Measurements from ENCODE around the gene TTC33. TPM values are rescaled to one million over a fixed set of nuclear protein-coding genes. Genes with fewer than 3 reads are reported as not detected.
"Not testable (repeated sequence)": the region's sequence is repeated elsewhere in the genome, so short reads cannot be mapped to it uniquely, and the experiment has no call there.

TTC33 gene
- total RNA-seq, 2 donors from 2014 or later, result 10.3 to 22.5 TPM

- Histone ChIP-seq H3K4me1 (ENCODE audit: control insufficient read depth in 1 of 2, low read depth in 2 of 2) (no peaks in the 10 kb centered on the region), H3K27me3 (replicated peaks; ENCODE audit: insufficient read depth) (no peaks in the 10 kb centered on the region), H3K27ac (no peak overlapping the region), H3K9me3 (no peaks in the 10 kb centered on the region), H3K4me3 (no peak overlapping the region), H3K36me3 (no peaks in the 10 kb centered on the region)
- TF ChIP-seq, protein P1, sequence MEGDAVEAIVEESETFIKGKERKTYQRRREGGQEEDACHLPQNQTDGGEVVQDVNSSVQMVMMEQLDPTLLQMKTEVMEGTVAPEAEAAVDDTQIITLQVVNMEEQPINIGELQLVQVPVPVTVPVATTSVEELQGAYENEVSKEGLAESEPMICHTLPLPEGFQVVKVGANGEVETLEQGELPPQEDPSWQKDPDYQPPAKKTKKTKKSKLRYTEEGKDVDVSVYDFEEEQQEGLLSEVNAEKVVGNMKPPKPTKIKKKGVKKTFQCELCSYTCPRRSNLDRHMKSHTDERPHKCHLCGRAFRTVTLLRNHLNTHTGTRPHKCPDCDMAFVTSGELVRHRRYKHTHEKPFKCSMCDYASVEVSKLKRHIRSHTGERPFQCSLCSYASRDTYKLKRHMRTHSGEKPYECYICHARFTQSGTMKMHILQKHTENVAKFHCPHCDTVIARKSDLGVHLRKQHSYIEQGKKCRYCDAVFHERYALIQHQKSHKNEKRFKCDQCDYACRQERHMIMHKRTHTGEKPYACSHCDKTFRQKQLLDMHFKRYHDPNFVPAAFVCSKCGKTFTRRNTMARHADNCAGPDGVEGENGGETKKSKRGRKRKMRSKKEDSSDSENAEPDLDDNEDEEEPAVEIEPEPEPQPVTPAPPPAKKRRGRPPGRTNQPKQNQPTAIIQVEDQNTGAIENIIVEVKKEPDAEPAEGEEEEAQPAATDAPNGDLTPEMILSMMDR (IDR thresholded peaks at IDR 0.05), result no peak
- no peak for DNase-seq (ENCODE audit: low spot score)
- ATAC-seq (ENCODE audit: insufficient number of reproducible peaks, low FRiP score, low read depth), result no peak
Measured at GRCh38 chr5:40666657-40667056, 89.1 kb downstream of the TTC33 start.

GRCh38 chr5:40665635-40666298, 90.0 kb downstream of the TTC33 start:
- H3K27ac ChIP-seq, result no peak overlapping the region
- DNase-seq (ENCODE audit: low spot score) (no peak), ATAC-seq (ENCODE audit: insufficient number of reproducible peaks, low FRiP score, low read depth) (no peak)
- H3K4me3 ChIP-seq, result no peak overlapping the region
- no peaks in the 10 kb centered on the region for H3K27me3 ChIP-seq (replicated peaks; ENCODE audit: insufficient read depth)
- H3K36me3 ChIP-seq, result no peaks in the 10 kb centered on the region
- no peaks in the 10 kb centered on the region for H3K4me1 ChIP-seq (ENCODE audit: control insufficient read depth in 1 of 2, low read depth in 2 of 2)
- TF ChIP-seq, protein P1 (IDR thresholded peaks at IDR 0.05), result no peak
- H3K9me3 ChIP-seq, result no peaks in the 10 kb centered on the region

- Histone ChIP-seq H3K27ac (no peak overlapping the region), H3K9me3 (no peaks in the 10 kb centered on the region), H3K4me1 (ENCODE audit: control insufficient read depth in 1 of 2, low read depth in 2 of 2) (no peaks in the 10 kb centered on the region), H3K27me3 (replicated peaks; ENCODE audit: insufficient read depth) (no peaks in the 10 kb centered on the region), H3K36me3 (no peaks in the 10 kb centered on the region), H3K4me3 (no peak overlapping the region)
- no peak for ATAC-seq (ENCODE audit: insufficient number of reproducible peaks, low FRiP score, low read depth)
- no peak for DNase-seq (ENCODE audit: low spot score)
- TF ChIP-seq, protein P1 (IDR thresholded peaks at IDR 0.05), result no peak
Measured at GRCh38 chr5:40660751-40661150, 95.0 kb downstream of the TTC33 start.

DNA sequence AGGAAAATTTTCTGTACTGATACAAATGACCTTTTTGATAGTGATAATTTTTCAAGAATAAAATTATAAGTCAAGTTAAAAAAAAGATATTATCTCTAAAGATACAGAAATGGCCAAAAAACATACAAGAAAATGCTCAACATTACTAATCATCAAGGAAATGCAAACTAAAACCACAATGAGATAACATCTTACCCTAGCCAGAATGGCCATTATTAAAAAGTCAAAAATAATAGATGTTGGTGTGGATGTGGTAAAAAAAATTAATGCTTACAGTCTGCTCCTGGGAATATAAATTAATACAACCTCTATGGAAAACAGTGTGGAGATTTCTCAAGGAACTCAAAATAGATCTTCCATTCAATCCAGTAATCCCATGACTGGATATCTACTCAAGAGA, 99.0 kb downstream of the TTC33 start:
- TF ChIP-seq, protein P1 (IDR thresholded peaks at IDR 0.05), result no peak
- Histone ChIP-seq H3K4me3 (no peak overlapping the region), H3K36me3 (no peaks in the 10 kb centered on the region), H3K27ac (no peak overlapping the region), H3K4me1 (ENCODE audit: control insufficient read depth in 1 of 2, low read depth in 2 of 2) (no peaks in the 10 kb centered on the region), H3K27me3 (replicated peaks; ENCODE audit: insufficient read depth) (no peaks in the 10 kb centered on the region), H3K9me3 (no peaks in the 10 kb centered on the region)
- ATAC-seq (ENCODE audit: insufficient number of reproducible peaks, low FRiP score, low read depth), result no peak
- no peak for DNase-seq (ENCODE audit: low spot score)

DNA sequence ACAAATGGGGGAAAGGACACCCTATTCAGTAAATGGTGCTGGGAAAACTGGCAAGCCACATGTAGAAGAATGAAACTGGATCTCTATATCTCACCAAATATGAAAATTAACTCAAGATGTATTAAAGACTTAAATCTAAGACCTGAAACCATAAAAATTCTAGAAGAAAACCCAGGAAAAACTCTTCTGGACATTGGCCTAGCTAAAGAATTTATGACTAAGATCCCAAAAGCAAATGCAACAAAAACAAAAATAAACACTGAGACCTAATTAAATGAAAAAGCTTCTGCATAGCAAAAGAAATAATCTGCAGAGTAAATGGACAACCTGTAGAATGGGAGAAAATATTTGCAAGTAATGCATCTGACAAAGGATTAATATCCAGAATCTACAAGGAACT, 99.7 kb downstream of the TTC33 start:
- H3K9me3 ChIP-seq; H3K27me3 ChIP-seq (replicated peaks; ENCODE audit: insufficient read depth); H3K27ac ChIP-seq; H3K36me3 ChIP-seq; H3K4me3 ChIP-seq; ATAC-seq (ENCODE audit: insufficient number of reproducible peaks, low FRiP score, low read depth); H3K4me1 ChIP-seq (ENCODE audit: control insufficient read depth in 1 of 2, low read depth in 2 of 2); DNase-seq (ENCODE audit: low spot score): not testable (repeated sequence)

DNA sequence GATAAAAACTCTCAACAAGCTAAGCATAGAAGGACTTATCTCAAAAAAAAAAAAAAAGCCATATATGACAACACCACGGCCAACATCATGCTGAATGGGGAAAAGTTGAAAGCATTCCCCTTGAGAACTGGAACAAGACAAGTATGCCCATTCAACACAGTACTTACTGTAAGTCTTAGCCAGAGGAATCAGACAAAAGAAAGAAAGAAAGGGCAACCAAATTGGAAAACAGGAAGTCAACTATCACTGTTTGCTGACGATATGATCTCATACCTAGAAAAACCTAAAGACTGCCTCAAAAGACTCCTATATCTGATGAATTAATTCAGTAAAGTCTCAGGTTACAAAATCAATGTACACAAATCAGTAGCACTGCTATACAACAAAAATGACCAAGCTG, 100.6 kb downstream of the TTC33 start:
- Histone ChIP-seq H3K4me3 (no peak overlapping the region), H3K9me3 (no peaks in the 10 kb centered on the region)
- no peak for DNase-seq (ENCODE audit: low spot score)

More for the DNA sequence above, 100.6 kb downstream of the TTC33 start:
- TF ChIP-seq, protein P1 (IDR thresholded peaks at IDR 0.05), result no peak
- Histone ChIP-seq H3K4me1 (ENCODE audit: control insufficient read depth in 1 of 2, low read depth in 2 of 2) (no peaks in the 10 kb centered on the region), H3K36me3 (no peaks in the 10 kb centered on the region), H3K27ac (no peak overlapping the region), H3K27me3 (replicated peaks; ENCODE audit: insufficient read depth) (no peaks in the 10 kb centered on the region)
- ATAC-seq (ENCODE audit: insufficient number of reproducible peaks, low FRiP score, low read depth), result no peak
